Chondrocyte (in vitro differentiated cells): ENCODE data around the gene AIRE. TPM values are rescaled to one million over a fixed set of nuclear protein-coding genes. Genes with fewer than 3 reads are reported as not detected.

Experiments used
- DNase-seq: peaks from one replicate; pipeline ENCODE4 v3.0.0; 2021; ENCODE audit warnings: mixed read lengths, low spot score
- H3K27ac Mint-ChIP-seq: one replicate; pipeline ENCODE4 v1.8.0; 2021; ENCODE audit warnings: mild to moderate bottlenecking, moderate library complexity, mixed read lengths; ENCODE audit not compliant: unreplicated experiment
- H3K27me3 Mint-ChIP-seq: 2 replicates; pipeline ENCODE4 v1.8.0; 2021; ENCODE audit warnings: low read depth, mixed read lengths
- H3K36me3 Mint-ChIP-seq: 2 replicates; pipeline ENCODE4 v1.8.0; 2021; ENCODE audit warnings: low read depth, mixed read lengths
- H3K4me1 Mint-ChIP-seq: 2 replicates; pipeline ENCODE4 v1.8.0; 2021; ENCODE audit warnings: low read depth, mild to moderate bottlenecking, mixed read lengths
- H3K4me3 Mint-ChIP-seq: one replicate; pipeline ENCODE4 v1.8.0; 2021; ENCODE audit warnings: mild to moderate bottlenecking, moderate library complexity, mixed read lengths; ENCODE audit not compliant: unreplicated experiment
- H3K9me3 Mint-ChIP-seq: 2 replicates; pipeline ENCODE4 v1.8.0; 2021; ENCODE audit warnings: low read depth, mixed read lengths
- CTCF ChIP-seq: fragments of 200-600 bp; sonication (generic); IDR thresholded peaks from 2 replicates; pipeline ENCODE4 v1.5.0; 2021; ENCODE audit warnings: antibody characterized with exemption, mild to moderate bottlenecking, moderate library complexity
- total RNA-seq: library from RNA; stranded (reverse); gene quantifications from 3 replicates; pipeline ENCODE4 v1.2.1, GENCODE V29; 2021

The AIRE gene
- total RNA-seq, 1 donor from 2014 or later = not detected

- no peak overlapping the region for H3K4me3 Mint-ChIP-seq
- H3K27ac Mint-ChIP-seq = no peak overlapping the region
- no peaks in the 10 kb centered on the region for H3K36me3 Mint-ChIP-seq
- H3K9me3 Mint-ChIP-seq = no peaks in the 10 kb centered on the region
- TF ChIP-seq CTCF = no peak
- H3K4me1 Mint-ChIP-seq = peaks cover 5% of the 10 kb centered on the region
- no peaks in the 10 kb centered on the region for H3K27me3 Mint-ChIP-seq
- DNase-seq = no peak
Observed at GRCh38 chr21:44329086-44329889, 43.6 kb downstream of the AIRE start.

GRCh38 chr21:44329971-44330681 is 44.5 kb downstream of the AIRE start:
- no peaks in the 10 kb centered on the region for H3K9me3 Mint-ChIP-seq
- no peak for DNase-seq
- TF ChIP-seq CTCF = no peak
- H3K4me1 Mint-ChIP-seq = peaks cover 5% of the 10 kb centered on the region
- no peak overlapping the region for H3K4me3 Mint-ChIP-seq
- H3K36me3 Mint-ChIP-seq = no peaks in the 10 kb centered on the region
- H3K27me3 Mint-ChIP-seq = no peaks in the 10 kb centered on the region
- H3K27ac Mint-ChIP-seq = no peak overlapping the region

- no peak overlapping the region for H3K27ac Mint-ChIP-seq
- H3K4me1 Mint-ChIP-seq = peaks cover 5% of the 10 kb centered on the region
- no peak for DNase-seq
- H3K9me3 Mint-ChIP-seq = no peaks in the 10 kb centered on the region
- no peaks in the 10 kb centered on the region for H3K27me3 Mint-ChIP-seq
- H3K36me3 Mint-ChIP-seq = no peaks in the 10 kb centered on the region
- H3K4me3 Mint-ChIP-seq = no peak overlapping the region
- no peak for TF ChIP-seq CTCF
Observed at GRCh38 chr21:44330698-44331097, 45.0 kb downstream of the AIRE start.

GRCh38 chr21:44331209-44331608 is 45.5 kb downstream of the AIRE start:
- Mint-ChIP-seq H3K9me3 (no peaks in the 10 kb centered on the region), H3K4me1 (peaks cover 5% of the 10 kb centered on the region), H3K27me3 (no peaks in the 10 kb centered on the region), H3K4me3 (no peak overlapping the region), H3K27ac (no peak overlapping the region), H3K36me3 (no peaks in the 10 kb centered on the region)
- no peak for TF ChIP-seq CTCF
- no peak for DNase-seq

- no peaks in the 10 kb centered on the region for H3K27me3 Mint-ChIP-seq
- TF ChIP-seq CTCF = no peak
- peaks cover 5% of the 10 kb centered on the region for H3K4me1 Mint-ChIP-seq
- DNase-seq = no peak
- peak overlapping the region; percentile 61 for H3K27ac Mint-ChIP-seq
- H3K4me3 Mint-ChIP-seq = no peak overlapping the region
- H3K36me3 Mint-ChIP-seq = no peaks in the 10 kb centered on the region
- H3K9me3 Mint-ChIP-seq = no peaks in the 10 kb centered on the region
Observed at GRCh38 chr21:44331650-44332307, 46.1 kb downstream of the AIRE start.
